Prostate gland (tissue), 2 donors: ENCODE measurements around the gene HEBP2.

Experiments used
- CTCF ChIP-seq, 4 experiments: fragments of 200-600 bp in 2 of 4; fragments of 450-650 bp in 2 of 4; sonication (generic) in 2 of 4; IDR thresholded peaks; 1 replicate in 3 of 4; 2 replicates in 1 of 4; pipeline ENCODE4 v1.5.1; 2016 to 2019; ENCODE audit warnings: antibody characterized with exemption in 4 of 4, mild to moderate bottlenecking in 2 of 4, moderate library complexity in 2 of 4
- POLR2A ChIP-seq: fragments of 450-650 bp; IDR thresholded peaks from one replicate; pipeline ENCODE4 v1.6.1; 2016; ENCODE audit warnings: antibody characterized with exemption, mild to moderate bottlenecking
- POLR2AphosphoS5 ChIP-seq: sonication (generic); formaldehyde crosslinking; IDR thresholded peaks from one replicate; pipeline ENCODE4 v1.6.1; 2017; ENCODE audit warnings: antibody characterized with exemption

GRCh38 chr6:138403324-138403800 lies 661 bp upstream of the HEBP2 start:
- TF ChIP-seq CTCF (IDR thresholded peaks at IDR 0.05) (no peak), POLR2A (no peak), POLR2AphosphoS5 (no peak)
